ENCODE data around the gene SLC28A1.

SLC28A1 gene

DNA sequence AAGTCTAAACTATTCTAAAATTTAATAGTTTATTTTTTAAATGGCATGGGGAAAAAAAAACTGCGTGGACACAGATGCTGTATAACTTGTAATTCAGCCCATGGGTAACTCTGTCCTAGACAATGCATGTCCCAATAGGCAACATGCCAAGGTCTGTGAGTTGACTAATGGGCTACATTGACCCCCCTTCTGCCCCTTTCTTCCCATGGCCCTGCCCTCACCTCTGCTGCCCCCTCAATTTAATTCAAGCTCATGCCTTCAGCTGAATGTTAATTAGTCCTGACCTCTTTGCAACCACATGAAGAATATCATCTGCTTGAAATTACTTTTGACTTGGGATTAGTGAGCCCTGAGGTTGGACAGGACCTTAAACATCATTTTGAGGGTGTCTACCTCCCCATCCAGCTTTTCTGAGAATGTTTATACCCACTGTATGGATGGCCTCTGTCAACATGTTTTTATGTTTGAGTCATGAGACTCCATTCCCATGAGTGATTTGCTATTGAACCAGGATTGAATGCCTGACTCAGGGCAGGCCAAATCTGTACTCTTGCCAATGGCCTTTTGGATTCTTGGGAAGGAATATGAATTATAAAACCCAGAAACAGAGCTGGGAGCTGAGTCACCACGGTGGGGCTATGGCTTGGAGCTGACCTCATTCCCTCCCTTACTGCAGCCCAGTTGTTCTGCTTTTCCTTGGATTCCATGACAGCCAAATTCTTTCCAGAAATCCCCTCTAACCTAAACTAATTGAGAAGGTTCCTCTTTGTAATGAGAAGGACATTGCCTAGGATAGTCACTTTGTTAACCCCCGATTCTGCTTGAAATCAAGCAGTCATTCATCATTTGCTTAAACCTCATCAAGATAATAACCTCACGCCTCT, 63.7 kb downstream of the SLC28A1 start:
- DNase-seq, result no peak

- DNase-seq, result no peak
These were observed 64.6 kb downstream of the SLC28A1 start for GRCh38 chr15:84949043-84949442.

DNA sequence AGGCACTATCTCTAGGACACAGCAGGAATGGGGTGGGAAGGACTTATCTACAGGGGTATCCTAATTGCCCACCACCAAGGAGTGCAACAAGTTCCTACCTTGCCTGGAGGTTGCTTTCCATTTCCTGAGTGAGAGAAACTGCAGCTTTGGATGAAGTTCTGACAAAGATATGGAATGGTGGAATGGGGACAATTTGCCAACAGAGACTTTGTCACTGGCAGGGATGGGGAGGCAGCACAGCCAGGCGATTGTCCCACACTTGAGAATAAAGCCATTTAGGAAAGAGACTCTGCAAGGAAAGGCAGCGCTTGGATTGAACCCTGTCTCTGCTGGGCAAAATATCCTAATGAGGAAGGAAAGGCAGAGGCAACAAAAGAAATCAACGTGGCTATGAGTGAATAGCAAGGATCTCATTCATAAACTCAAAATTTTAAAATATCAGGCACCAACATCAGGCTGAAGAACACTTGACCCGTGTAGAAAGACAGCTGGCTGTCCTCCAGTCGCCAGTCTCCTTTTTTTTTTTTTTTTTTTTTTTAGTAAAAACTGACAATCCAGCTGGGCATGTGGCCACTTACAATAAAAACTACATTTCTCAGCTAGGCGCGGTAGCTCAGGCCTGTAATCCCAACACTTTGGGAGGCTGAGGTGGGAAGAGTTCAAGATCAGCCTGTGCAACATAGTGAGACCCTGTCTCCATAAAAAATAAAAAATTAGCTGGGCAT, 65.5 kb downstream of the SLC28A1 start:
- no peak for DNase-seq

- no peak for DNase-seq
These were observed 66.2 kb downstream of the SLC28A1 start for GRCh38 chr15:84950570-84951111.

DNA sequence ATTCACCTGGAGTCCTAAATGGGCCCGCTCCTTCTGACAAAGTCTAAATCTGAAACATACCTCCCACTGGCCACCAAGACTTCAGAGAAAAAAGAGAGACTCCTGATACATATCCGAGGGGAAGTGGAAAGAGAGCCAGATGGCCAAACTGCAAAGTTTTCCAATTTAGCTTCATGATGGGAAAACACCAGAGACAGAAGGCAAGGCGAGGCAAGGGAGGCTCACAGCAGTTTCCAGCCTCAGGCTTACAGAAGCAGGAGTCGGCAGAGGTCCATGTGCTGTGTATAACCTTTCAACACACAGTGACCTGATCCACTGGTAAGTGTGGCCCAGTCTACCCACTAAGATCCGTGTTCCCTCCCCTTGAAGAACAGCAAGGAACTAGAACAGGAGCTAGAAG, 67.3 kb downstream of the SLC28A1 start:
- no peak for DNase-seq

DNA sequence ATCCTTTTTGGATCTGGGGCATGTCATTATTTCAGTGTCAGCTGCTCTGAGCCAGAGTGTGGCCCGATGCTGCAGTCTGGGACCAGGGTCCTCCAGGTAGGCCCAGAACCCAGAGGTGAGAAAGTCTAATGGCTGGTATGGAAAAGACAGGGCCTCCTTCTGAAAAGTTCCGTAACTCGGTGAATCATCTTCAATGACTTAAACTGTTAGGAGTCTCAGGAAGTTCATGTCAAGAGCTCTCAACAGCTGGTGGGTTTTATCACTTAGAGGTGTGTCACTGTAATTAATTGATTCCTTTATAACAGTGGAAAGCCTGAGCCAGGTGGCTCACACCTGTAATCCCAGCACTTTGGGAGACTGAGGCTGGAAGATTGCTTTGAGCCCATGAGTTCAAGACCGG, 68.7 kb downstream of the SLC28A1 start:
- DNase-seq, result no peak

DNA sequence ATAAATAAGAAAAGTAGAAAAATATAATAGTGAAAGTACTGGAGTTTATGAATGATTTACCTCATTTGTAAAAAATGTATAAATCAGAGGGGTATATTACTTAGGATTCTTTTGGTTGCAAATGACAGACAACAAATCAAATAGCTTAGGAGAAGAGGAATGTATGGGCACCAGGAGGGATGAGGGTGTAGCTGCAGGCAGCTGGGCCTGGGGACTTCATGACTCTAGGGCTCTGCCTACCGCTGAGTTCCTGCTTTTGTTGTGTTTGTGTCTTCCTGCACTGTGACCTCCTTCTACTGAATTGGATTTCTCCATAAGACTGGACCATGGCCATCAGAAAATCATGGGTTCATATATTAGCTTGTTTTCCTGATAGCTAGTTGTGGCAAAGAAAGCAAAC, 69.3 kb downstream of the SLC28A1 start:
- no peak for DNase-seq

GRCh38 chr15:84955089-84955848, 70.8 kb downstream of the SLC28A1 start:
- no peak for DNase-seq

- DNase-seq, result no peak
These were observed 71.7 kb downstream of the SLC28A1 start for GRCh38 chr15:84956199-84956598.

- no peak for DNase-seq
These were observed 76.1 kb downstream of the SLC28A1 start for GRCh38 chr15:84960391-84961113.

- no peak for DNase-seq
These were observed 76.6 kb downstream of the SLC28A1 start for GRCh38 chr15:84961114-84961452.

- no peak for DNase-seq
These were observed 77.2 kb downstream of the SLC28A1 start for GRCh38 chr15:84961707-84962106.

DNA sequence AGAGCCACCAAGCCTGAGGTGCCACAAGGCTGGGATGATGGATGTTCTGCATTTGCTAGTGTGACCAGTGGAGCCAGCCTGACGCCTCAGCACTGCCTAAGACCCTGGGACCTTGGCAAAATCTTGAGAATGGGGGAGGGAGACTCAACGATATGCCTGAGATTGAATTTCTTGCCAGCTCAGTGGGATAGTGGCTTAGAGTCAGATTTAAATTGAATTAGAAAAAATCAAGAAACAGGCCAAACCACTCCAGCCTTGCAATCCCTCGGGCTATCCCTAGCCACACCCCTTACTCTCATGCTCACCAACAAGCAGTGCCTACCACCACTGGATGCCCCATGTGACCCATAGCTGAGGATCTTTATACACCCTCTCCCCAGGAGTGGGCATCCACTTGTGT, 78.5 kb downstream of the SLC28A1 start:
- no peak for DNase-seq

DNA sequence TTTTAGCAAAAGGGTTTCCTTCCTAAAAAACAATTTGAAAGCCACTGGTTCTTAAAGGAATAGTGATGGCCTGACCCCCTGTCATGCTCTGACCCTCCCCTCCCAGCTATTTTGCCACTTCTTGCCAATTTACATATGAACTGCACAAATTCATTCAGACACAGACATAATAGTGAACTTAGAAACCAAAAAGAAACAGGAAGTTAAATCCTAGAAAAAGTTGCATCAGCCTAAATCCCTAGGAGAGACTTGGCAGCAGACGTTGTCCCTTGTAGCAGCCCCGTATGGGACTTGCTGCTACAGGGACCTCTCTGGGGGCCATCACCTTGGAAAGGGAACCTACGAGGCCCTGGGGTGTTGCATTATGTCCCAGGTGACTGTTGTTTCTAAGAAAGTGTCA, 82.9 kb downstream of the SLC28A1 start:
- no peak for DNase-seq

- no peak for DNase-seq
These were observed 83.8 kb downstream of the SLC28A1 start for GRCh38 chr15:84968301-84968700.

DNA sequence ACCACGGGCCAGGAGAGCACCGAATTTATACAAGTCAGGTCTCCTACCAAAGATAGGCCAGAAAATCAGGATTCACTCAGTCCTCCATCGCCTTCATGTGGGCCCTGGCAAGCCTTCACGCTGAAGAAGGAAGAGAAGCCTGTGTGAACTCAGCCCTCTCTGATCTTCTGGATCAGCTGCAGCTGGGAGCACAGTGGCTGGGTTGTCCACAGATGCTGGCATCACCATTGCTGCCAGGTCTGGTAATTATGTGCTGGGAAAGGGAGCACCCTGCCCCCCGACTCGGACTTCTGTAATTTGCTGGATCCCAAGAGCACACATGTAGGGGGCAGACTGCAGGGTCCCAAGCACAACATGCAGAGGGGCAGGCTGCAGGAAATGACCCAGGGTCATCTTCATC, 84.8 kb downstream of the SLC28A1 start:
- DNase-seq, result no peak

GRCh38 chr15:84970843-84971242, 86.4 kb downstream of the SLC28A1 start:
- DNase-seq, result no peak

- no peak for DNase-seq
These were observed 89.3 kb downstream of the SLC28A1 start for GRCh38 chr15:84973492-84974460.

- DNase-seq, result no peak
These were observed 91.4 kb downstream of the SLC28A1 start for GRCh38 chr15:84975871-84976351.

DNA sequence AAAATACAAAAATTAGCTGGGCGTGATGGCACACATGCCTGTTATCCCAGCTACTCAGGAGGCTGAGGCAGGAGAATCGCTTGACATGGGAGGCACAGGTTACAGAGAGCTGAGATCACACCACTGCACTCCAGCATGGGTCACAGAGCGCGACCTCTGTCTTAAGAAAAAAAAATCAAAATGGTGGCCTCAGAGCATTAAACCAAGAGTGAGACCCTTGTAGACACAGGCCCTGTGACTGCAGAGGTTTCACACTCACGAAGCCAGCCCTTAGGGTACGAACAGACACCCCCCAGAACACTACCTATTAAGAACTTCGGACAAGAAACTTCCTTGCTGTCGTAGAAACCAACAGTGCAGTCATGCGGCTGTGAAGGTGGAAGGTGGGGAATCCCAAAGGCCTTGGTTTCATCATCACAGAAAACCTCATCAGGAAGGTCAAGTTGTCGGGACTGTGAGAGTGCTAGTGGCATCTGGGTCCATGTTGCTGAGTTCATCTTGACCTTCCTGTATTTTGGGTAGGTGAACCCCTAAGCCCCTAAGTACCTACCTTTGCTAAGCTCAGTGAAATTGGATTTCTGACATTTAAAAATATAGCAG, 92.4 kb downstream of the SLC28A1 start:
- no peak for DNase-seq

GRCh38 chr15:84979651-84980050, 95.2 kb downstream of the SLC28A1 start:
- no peak for DNase-seq
